Measurements from ENCODE around the gene TKT. TPM values are rescaled to one million over a fixed set of nuclear protein-coding genes. Genes with fewer than 3 reads are reported as not detected.
A peak's percentile ranks its signal among the peaks of the same experiment; 100 is the strongest.

Gene TKT
- total RNA-seq, 1 experiment from 2014 or later, result 650 TPM

GRCh38 chr3:53242155-53242554 lies 13.7 kb downstream of the TKT start:
- no peak overlapping the region for H3K4me3 Mint-ChIP-seq
- no peak overlapping the region for H3K9ac ChIP-seq (ENCODE audit: extremely low read depth, insufficient read length, low read length)
- H3K9me3 Mint-ChIP-seq, result no peaks in the 10 kb centered on the region
- TF ChIP-seq CTCF (conservative IDR thresholded peaks at IDR 0.05), result no peak
- no peak overlapping the region for H4K8ac ChIP-seq (replicated peaks; ENCODE audit: insufficient read length, low read depth, low read length)
- H3K56ac ChIP-seq (ENCODE audit: insufficient read length, low read depth, low read length), result no peak overlapping the region
- H3K23me2 ChIP-seq (ENCODE audit: insufficient read length, low read depth, low read length, poor library complexity, severe bottlenecking), result peaks cover 2% of the 10 kb centered on the region
- H3K4me2 ChIP-seq (ENCODE audit: insufficient read depth, insufficient read length, low read length), result no peak overlapping the region
- no peak overlapping the region for H3K27ac ChIP-seq (ENCODE audit: insufficient read length, low read depth, low read length)
- peak overlapping the region in 2 of 3 experiments; percentile 81 to 86; a peak in 4 of 7 replicates for H3K27ac Mint-ChIP-seq
- peaks cover 30 to 32% of the 10 kb centered on the region in 2 experiments for H3K4me1 Mint-ChIP-seq
- H3K79me2 ChIP-seq (ENCODE audit: insufficient read depth, low read length), result peaks cover 49% of the 10 kb centered on the region; the same call in 1 of the 2 replicates
- no peak overlapping the region for H3K23ac ChIP-seq (ENCODE audit: insufficient read length, low read depth, low read length)
- H3K9me3 ChIP-seq (ENCODE audit: control insufficient read depth, low read depth, low read length), result no peaks in the 10 kb centered on the region
- no peak overlapping the region for H3K14ac ChIP-seq (ENCODE audit: insufficient read depth, low read length)
- no peak overlapping the region for H4K5ac ChIP-seq (ENCODE audit: insufficient read length, low read depth, low read length)
- no peaks in the 10 kb centered on the region for H4K20me1 ChIP-seq (ENCODE audit: control insufficient read depth, insufficient read depth, insufficient read length)
- no peak overlapping the region for H3K18ac ChIP-seq (ENCODE audit: insufficient read length, low read depth, low read length)
- no peaks in the 10 kb centered on the region for H3K27me3 ChIP-seq (ENCODE audit: insufficient read depth, low read length)
- H2BK15ac ChIP-seq (ENCODE audit: low read depth, low read length), result no peak overlapping the region
- no CpG with 5 or more reads among the region's 7 CpGs for WGBS (ENCODE audit: extremely low coverage, insufficient read length, low lambda C conversion rate)
- no peak overlapping the region for H4K91ac ChIP-seq (ENCODE audit: insufficient read length, low read depth, low read length)
- H2AK5ac ChIP-seq (ENCODE audit: insufficient read length, low read length), result no peak overlapping the region
- H3K4ac ChIP-seq (ENCODE audit: low read depth, low read length), result no peak overlapping the region
- H3K27me3 Mint-ChIP-seq (ENCODE audit: low read depth), result no peaks in the 10 kb centered on the region
- H2BK5ac ChIP-seq (ENCODE audit: insufficient read length, low read length), result no peak overlapping the region
- H3T11ph ChIP-seq (ENCODE audit: low read length), result no peak overlapping the region
- no peak overlapping the region for H2BK120ac ChIP-seq (ENCODE audit: low read depth, low read length, poor library complexity, severe bottlenecking)
- DNase-seq, result no peak
- peaks cover 10% of the 10 kb centered on the region; the same call in 1 of the 2 replicates for H3K4me1 ChIP-seq (ENCODE audit: insufficient read depth, low read length)
- H2AFZ ChIP-seq (ENCODE audit: low read length), result no peak overlapping the region
- peaks cover 30% of the 10 kb centered on the region for H3K79me1 ChIP-seq (ENCODE audit: insufficient read depth, low read depth, low read length, poor library complexity, severe bottlenecking)
- H2BK12ac ChIP-seq (ENCODE audit: insufficient read length, low read depth, low read length), result no peak overlapping the region
- H3K36me3 Mint-ChIP-seq (ENCODE audit: insufficient read depth in 1 of 3, low read depth in 3 of 3), result peaks cover 48 to 71% (median 66%) of the 10 kb centered on the region in 3 experiments
- H2BK20ac ChIP-seq (ENCODE audit: low read depth, low read length, poor library complexity, severe bottlenecking), result no peak overlapping the region
